K562 (cell line): ENCODE measurements around the gene MAP3K6. TPM values are rescaled to one million over a fixed set of nuclear protein-coding genes. Genes with fewer than 3 reads are reported as not detected.

Experiments
- AFF1 ChIP-seq, 2 experiments: fragments of 450-650 bp; IDR thresholded peaks; 2 replicates each; pipeline ENCODE4 v1.6.1; 2018; ENCODE audit warnings: mild to moderate bottlenecking in 2 of 2, low read depth in 1 of 2; ENCODE audit not compliant: partially characterized antibody in 2 of 2
- ARNT ChIP-seq, 2 experiments: fragments of 450-650 bp; IDR thresholded peaks; 2 replicates each; pipeline ENCODE4 v1.6.1; 2016; ENCODE audit warnings: mild to moderate bottlenecking in 1 of 2
- ATF6 ChIP-seq: sonication (generic); formaldehyde crosslinking; IDR thresholded peaks from 2 replicates; pipeline ENCODE4 v1.4.0; 2020; ENCODE audit warnings: mild to moderate bottlenecking, missing genetic modification reagents
- BRCA1 ChIP-seq, 2 experiments: fragments of 450-650 bp in 1 of 2; sonication (generic) in 1 of 2; formaldehyde crosslinking in 1 of 2; IDR thresholded peaks; 2 replicates each; pipeline versions ENCODE4 v1.5.0 to v1.6.1; 2017 to 2020; ENCODE audit warnings: mild to moderate bottlenecking in 1 of 2, missing genetic modification reagents in 1 of 2
- CC2D1A ChIP-seq: fragments of 450-650 bp; IDR thresholded peaks from 2 replicates; pipeline ENCODE4 v1.6.1; 2017; ENCODE audit warnings: mild to moderate bottlenecking
- COPS2 ChIP-seq: fragments of 450-650 bp; conservative IDR thresholded peaks from 2 replicates; pipeline ENCODE4 v1.6.1; 2016; ENCODE audit warnings: mild to moderate bottlenecking, moderate library complexity
- CREB1 ChIP-seq, 2 experiments: sonication (generic) in 1 of 2; formaldehyde crosslinking in 1 of 2; IDR thresholded peaks; 2 replicates each; pipeline versions ENCODE4 v1.6.1 to v1.8.0; 2012 to 2022; ENCODE audit warnings: inconsistent platforms in 1 of 2, mild to moderate bottlenecking in 1 of 2, missing genetic modification reagents in 1 of 2, moderate library complexity in 1 of 2
- FOXK2 ChIP-seq, 2 experiments: fragments of 450-650 bp; IDR thresholded peaks in 1 of 2; conservative IDR thresholded peaks in 1 of 2; 2 replicates each; pipeline ENCODE4 v1.6.1; 2016; ENCODE audit warnings: low read depth in 2 of 2, mild to moderate bottlenecking in 1 of 2
- HDAC1 ChIP-seq, 2 experiments: fragments of 450-650 bp; IDR thresholded peaks; 2 replicates each; pipeline ENCODE4 v1.6.1; 2016 to 2017; ENCODE audit warnings: inconsistent platforms in 1 of 2, mild to moderate bottlenecking in 1 of 2, moderate library complexity in 1 of 2
- HOXB6 ChIP-seq: fragments of 250-450 bp; sonication (Bioruptor Pico); IDR thresholded peaks from 2 replicates; pipeline ENCODE4 v1.5.1; 2022; ENCODE audit warnings: mild to moderate bottlenecking, borderline replicate concordance
- MCM2 ChIP-seq: fragments of 450-650 bp; IDR thresholded peaks from 2 replicates; pipeline ENCODE4 v1.6.1; 2017; ENCODE audit warnings: low read depth, mild to moderate bottlenecking
- MEF2D ChIP-seq: conservative IDR thresholded peaks from 2 replicates; pipeline ENCODE4 v1.6.1; 2016; ENCODE audit warnings: low read depth, missing genetic modification characterization, missing compliant biosample characterization
- MTA2 ChIP-seq: fragments of 450-650 bp; IDR thresholded peaks from 2 replicates; pipeline ENCODE4 v1.6.1; 2016; ENCODE audit warnings: low read depth
- NFE2 ChIP-seq: IDR thresholded peaks from 2 replicates; pipeline ENCODE4 v1.6.1; 2014; ENCODE audit warnings: antibody characterized with exemption, low read depth
- PHF20 ChIP-seq: fragments of 450-650 bp; IDR thresholded peaks from 2 replicates; pipeline ENCODE4 v1.6.1; 2018; ENCODE audit not compliant: partially characterized antibody
- SMAD3 ChIP-seq: fragments of 450-650 bp; formaldehyde crosslinking; conservative IDR thresholded peaks from 2 replicates; pipeline ENCODE4 v1.4.0; 2020; ENCODE audit warnings: mild to moderate bottlenecking
- TAF1 ChIP-seq: IDR thresholded peaks from 2 replicates; pipeline ENCODE4 v1.6.1; 2011; ENCODE audit warnings: mild to moderate bottlenecking, low read length, moderate library complexity; ENCODE audit not compliant: insufficient read depth, control insufficient read depth, severe bottlenecking; ENCODE audit errors: extremely low read depth
- TEAD2 ChIP-seq: fragments of 450-650 bp; IDR thresholded peaks from 2 replicates; pipeline ENCODE4 v1.6.1; 2016; ENCODE audit warnings: missing genetic modification characterization, control low read depth, missing compliant biosample characterization
- ZNF253 ChIP-seq: fragments of 250-450 bp; sonication (Bioruptor Pico); conservative IDR thresholded peaks from 2 replicates; pipeline ENCODE4 v1.6.1; 2021; ENCODE audit warnings: mild to moderate bottlenecking
- ZNF280A ChIP-seq: fragments of 450-650 bp; IDR thresholded peaks from 2 replicates; pipeline ENCODE4 v1.6.1; 2018; ENCODE audit warnings: mild to moderate bottlenecking, low read depth; ENCODE audit not compliant: partially characterized antibody
- ZNF830 ChIP-seq: fragments of 250-450 bp; sonication (Bioruptor Pico); IDR thresholded peaks from 2 replicates; pipeline ENCODE4 v1.5.0; 2021; ENCODE audit warnings: mild to moderate bottlenecking
- polyA plus RNA-seq, 8 experiments: library from polyadenylated mRNA; depleted of rRNA in 4 of 8; stranded (reverse) in 5 of 8; unstranded in 3 of 8; fragments of >200 nt; fragmentation: Nextera tagmentation in 2 of 8; fragmentation: Illumina TruSeq in 1 of 8; extraction: Ambion mirVana in 2 of 8; extraction: Trizol in 1 of 8; gene quantifications; 2 replicates each; pipeline versions ENCODE4 v1.2.1 to v1.2.3, GENCODE V29; 2011 to 2014; ENCODE audit warnings: inconsistent platforms in 1 of 8, missing spikeins in 1 of 8
- total RNA-seq, 7 experiments: library from RNA; depleted of rRNA in 6 of 7; stranded (reverse); fragments of >200 nt in 6 of 7; fragmentation: Illumina TruSeq in 2 of 7; extraction: Trizol in 2 of 7; gene quantifications; 2 replicates each; pipeline versions ENCODE4 v1.2.1 to v1.2.3, GENCODE V29; 2011 to 2021; ENCODE audit warnings: low replicate concordance in 1 of 7

MAP3K6 gene
- total and polyA plus RNA-seq, 9 of the 15 experiments (the other 6 are each of a cell fraction or from before 2014, with no cell fraction given), result 0.99 to 21.9 (median 7.0) TPM

GRCh38 chr1:27392778-27393635, 26.2 kb upstream of the MAP3K6 start (continued):
- TF ChIP-seq COPS2 (no peak), MCM2 (no peak), ZNF253 (CRISPR knock-in tag) (no peak), MEF2D (tag) (no peak), HOXB6 (CRISPR knock-in tag) (no peak), NFE2 (no peak), PHF20 (no peak), ZNF280A (no peak), HDAC1 (IDR thresholded peaks at IDR 0.05) (peak in 1 of 2 experiments; percentile 17; a peak in 2 of 4 replicates), MTA2 (no peak), CC2D1A (no peak), ARNT (IDR thresholded peaks at IDR 0.05) (no peak), ATF6 (no peak), CREB1 (IDR thresholded peaks at IDR 0.05) (no peak), CREB1 (CRISPR knock-in tag; IDR thresholded peaks at IDR 0.05) (no peak), SMAD3 (CRISPR knock-in tag) (no peak), TEAD2 (tag) (no peak), ZNF830 (CRISPR knock-in tag) (0 out of 2 replicates have a peak, but pooled peaks have one; percentile 52), FOXK2 (conservative IDR thresholded peaks at IDR 0.05 in 1 of 2, IDR thresholded peaks at IDR 0.05 in 1 of 2; ENCODE audit: low read depth in 2 of 2) (no peak), TAF1 (no peak), AFF1 (IDR thresholded peaks at IDR 0.05; ENCODE audit: low read depth in 1 of 2, partially characterized antibody in 2 of 2) (peak in 1 of 2 experiments; percentile 61), BRCA1 (IDR thresholded peaks at IDR 0.05) (no peak), BRCA1 (CRISPR knock-in tag; IDR thresholded peaks at IDR 0.05) (no peak)
